ENCODE results near the gene CSAD.
"Not testable (repeated sequence)": the region's sequence is repeated elsewhere in the genome, so short reads cannot be mapped to it uniquely, and the experiment has no call there.

The CSAD gene

DNA sequence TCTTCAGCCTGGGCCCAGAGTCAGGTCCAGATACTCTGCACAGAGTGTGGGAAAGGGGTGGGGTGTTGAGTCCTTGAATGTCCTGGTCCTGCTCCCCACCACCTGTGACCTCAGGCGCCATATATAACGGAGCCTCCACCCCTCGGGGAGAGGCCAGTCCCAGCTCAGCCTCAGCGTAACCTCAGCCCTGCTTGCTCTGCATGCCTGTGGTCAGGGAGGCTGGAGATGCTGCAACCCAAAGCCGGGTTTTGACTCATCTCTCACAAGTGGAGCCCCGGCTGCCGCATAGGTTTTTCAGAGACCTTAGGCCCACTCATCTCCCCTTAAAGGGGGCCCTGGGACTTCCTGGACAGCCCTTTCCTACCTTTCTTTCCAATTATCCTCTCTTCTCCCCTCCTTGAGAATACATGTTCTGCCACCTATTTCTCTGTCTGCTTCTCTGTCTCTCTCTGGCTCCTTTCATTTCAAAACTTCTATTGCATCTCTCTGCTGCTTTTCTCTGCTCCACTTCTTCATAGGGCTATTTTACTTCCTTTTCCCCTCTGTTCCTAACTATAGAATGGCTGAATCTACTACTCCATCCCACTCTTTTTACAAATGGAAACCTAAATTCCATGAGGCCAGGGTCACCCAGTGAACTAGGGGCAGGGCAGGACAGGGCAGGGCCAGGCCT lies 25.2 kb upstream of the CSAD start:
- no peaks in the 10 kb centered on the region for H3K27me3 ChIP-seq (ENCODE audit: control insufficient read depth in 1 of 2, insufficient read depth in 1 of 2, low read length in 2 of 2)
- H2BK15ac ChIP-seq (ENCODE audit: low read depth, poor library complexity, severe bottlenecking) = no peak overlapping the region
- H2AK5ac ChIP-seq (ENCODE audit: low read length, severe bottlenecking) = peak overlapping the region; percentile 75
- H4K91ac ChIP-seq (ENCODE audit: low read length) = peak overlapping the region; percentile 67
- no peak overlapping the region for H2BK5ac ChIP-seq (ENCODE audit: low read depth, low read length, poor library complexity, severe bottlenecking)
- 0% methylated on average over 7 of the region's 7 CpGs for WGBS
- peak overlapping the region in 1 of 2 experiments; percentile 70 for H3K23ac ChIP-seq (ENCODE audit: low read length in 2 of 2)
- H3K4me1 ChIP-seq (ENCODE audit: control insufficient read depth, insufficient read depth, low read depth, low read length) = peaks cover 11% of the 10 kb centered on the region
- H3K36me3 ChIP-seq (ENCODE audit: control insufficient read depth in 1 of 2, insufficient read depth in 2 of 2, low read depth in 1 of 2, low read length in 2 of 2) = peaks cover 9 to 15% of the 10 kb centered on the region in 2 experiments
- peak overlapping the region; percentile 74 for H4K8ac ChIP-seq (ENCODE audit: low read length)
- no peaks in the 10 kb centered on the region for H3K9me3 ChIP-seq (ENCODE audit: control insufficient read depth, low read length)
- peak overlapping the region in 1 of 2 experiments; percentile 44 for H3K14ac ChIP-seq (ENCODE audit: low read length in 2 of 2)
- peak overlapping the region; percentile 40 to 68 for H3K4ac ChIP-seq (ENCODE audit: low read depth in 1 of 2, low read length in 2 of 2)
- H2BK12ac ChIP-seq (ENCODE audit: low read length in 2 of 2) = peak overlapping the region; percentile 49 to 64
- no peaks in the 10 kb centered on the region for H3K79me1 ChIP-seq (replicated peaks; ENCODE audit: low read length, poor library complexity, severe bottlenecking)
- H3K27ac ChIP-seq (ENCODE audit: low read length, poor library complexity, severe bottlenecking) = peak overlapping the region; percentile 8
- peak overlapping the region; percentile 37 for H2BK120ac ChIP-seq (ENCODE audit: low read depth, low read length)
- peak overlapping the region; percentile 86 for H3K9ac ChIP-seq (ENCODE audit: low read length)
- H3K4me3 ChIP-seq (ENCODE audit: insufficient read depth in 1 of 2, low read depth in 1 of 2, low read length in 2 of 2) = peak overlapping the region in 1 of 2 experiments; percentile 54
- H3K18ac ChIP-seq (ENCODE audit: low read depth in 1 of 2, low read length in 2 of 2) = peak overlapping the region; percentile 34 to 74
- peak; percentile 90 for DNase-seq
- H3K4me2 ChIP-seq (ENCODE audit: low read length, poor library complexity, severe bottlenecking) = no peak overlapping the region
- no peak overlapping the region for H2AFZ ChIP-seq (ENCODE audit: low read depth, low read length)

GRCh38 chr12:53204351-53204750 lies 23.6 kb upstream of the CSAD start:
- Histone ChIP-seq H3K4me1 (ENCODE audit: control insufficient read depth, insufficient read depth, low read depth, low read length) (peaks cover 12% of the 10 kb centered on the region), H3K4me3 (ENCODE audit: insufficient read depth in 1 of 2, low read depth in 1 of 2, low read length in 2 of 2) (no peak overlapping the region), H2BK12ac (ENCODE audit: low read length in 2 of 2) (no peak overlapping the region), H3K4ac (ENCODE audit: low read depth in 1 of 2, low read length in 2 of 2) (no peak overlapping the region), H4K8ac (ENCODE audit: low read length) (no peak overlapping the region), H3K9ac (ENCODE audit: low read length) (no peak overlapping the region), H3K4me2 (ENCODE audit: low read length, poor library complexity, severe bottlenecking) (no peak overlapping the region), H2BK5ac (ENCODE audit: low read depth, low read length, poor library complexity, severe bottlenecking) (no peak overlapping the region), H3K18ac (ENCODE audit: low read depth in 1 of 2, low read length in 2 of 2) (no peak overlapping the region), H3K27me3 (ENCODE audit: control insufficient read depth in 1 of 2, insufficient read depth in 1 of 2, low read length in 2 of 2) (no peaks in the 10 kb centered on the region), H3K23ac (ENCODE audit: low read length in 2 of 2) (no peak overlapping the region), H3K36me3 (ENCODE audit: control insufficient read depth in 1 of 2, insufficient read depth in 2 of 2, low read depth in 1 of 2, low read length in 2 of 2) (peaks cover 1 to 4% of the 10 kb centered on the region in 2 experiments), H2AFZ (ENCODE audit: low read depth, low read length) (no peak overlapping the region), H3K27ac (ENCODE audit: low read length, poor library complexity, severe bottlenecking) (no peak overlapping the region), H3K14ac (ENCODE audit: low read length in 2 of 2) (no peak overlapping the region), H4K91ac (ENCODE audit: low read length) (no peak overlapping the region), H2BK120ac (ENCODE audit: low read depth, low read length) (no peak overlapping the region), H3K79me1 (replicated peaks; ENCODE audit: low read length, poor library complexity, severe bottlenecking) (no peaks in the 10 kb centered on the region), H3K9me3 (ENCODE audit: control insufficient read depth, low read length) (no peaks in the 10 kb centered on the region), H2BK15ac (ENCODE audit: low read depth, poor library complexity, severe bottlenecking) (no peak overlapping the region), H2AK5ac (ENCODE audit: low read length, severe bottlenecking) (no peak overlapping the region)
- DNase-seq = no peak
- no CpG with 5 or more reads among the region's 1 CpG for WGBS

DNA sequence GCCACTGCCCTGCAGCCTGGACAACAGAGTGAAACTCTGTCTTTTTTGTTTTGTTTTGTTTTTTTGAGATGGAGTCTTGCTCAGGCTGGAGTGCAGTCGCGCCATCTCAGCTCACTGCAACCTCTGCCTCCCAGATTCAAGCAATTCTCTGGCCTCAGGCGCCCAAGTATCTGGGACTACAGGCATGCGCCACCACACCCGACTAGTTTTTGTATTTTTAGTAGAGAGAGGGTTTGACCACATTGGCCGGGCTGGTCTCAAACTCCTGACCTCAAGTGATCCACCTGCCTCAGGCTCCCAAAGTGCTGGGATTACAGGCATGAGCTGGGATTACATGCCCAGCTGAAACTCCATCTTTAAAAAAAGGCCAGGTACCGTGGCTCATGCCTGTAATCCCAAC lies 21.6 kb upstream of the CSAD start:
- not testable (repeated sequence) for H3K79me1 ChIP-seq (replicated peaks; ENCODE audit: low read length, poor library complexity, severe bottlenecking); H2BK15ac ChIP-seq (ENCODE audit: low read depth, poor library complexity, severe bottlenecking); H3K36me3 ChIP-seq (ENCODE audit: control insufficient read depth in 1 of 2, insufficient read depth in 2 of 2, low read depth in 1 of 2, low read length in 2 of 2); H4K91ac ChIP-seq (ENCODE audit: low read length); H3K9ac ChIP-seq (ENCODE audit: low read length); DNase-seq; H3K4me3 ChIP-seq (ENCODE audit: insufficient read depth in 1 of 2, low read depth in 1 of 2, low read length in 2 of 2); H2AFZ ChIP-seq (ENCODE audit: low read depth, low read length); H3K4me1 ChIP-seq (ENCODE audit: control insufficient read depth, insufficient read depth, low read depth, low read length); H2AK5ac ChIP-seq (ENCODE audit: low read length, severe bottlenecking); H3K9me3 ChIP-seq (ENCODE audit: control insufficient read depth, low read length); H3K4me2 ChIP-seq (ENCODE audit: low read length, poor library complexity, severe bottlenecking); H2BK120ac ChIP-seq (ENCODE audit: low read depth, low read length); H3K23ac ChIP-seq (ENCODE audit: low read length in 2 of 2); H3K18ac ChIP-seq (ENCODE audit: low read depth in 1 of 2, low read length in 2 of 2); H3K4ac ChIP-seq (ENCODE audit: low read depth in 1 of 2, low read length in 2 of 2); H2BK12ac ChIP-seq (ENCODE audit: low read length in 2 of 2); H3K27ac ChIP-seq (ENCODE audit: low read length, poor library complexity, severe bottlenecking); H3K14ac ChIP-seq (ENCODE audit: low read length in 2 of 2); H4K8ac ChIP-seq (ENCODE audit: low read length); H2BK5ac ChIP-seq (ENCODE audit: low read depth, low read length, poor library complexity, severe bottlenecking)
- H3K27me3 ChIP-seq (ENCODE audit: control insufficient read depth in 1 of 2, insufficient read depth in 1 of 2, low read length in 2 of 2) = peaks cover 0 to 19% of the 10 kb centered on the region in 2 experiments
- WGBS = 92% methylated on average over 7 of the region's 7 CpGs

DNA sequence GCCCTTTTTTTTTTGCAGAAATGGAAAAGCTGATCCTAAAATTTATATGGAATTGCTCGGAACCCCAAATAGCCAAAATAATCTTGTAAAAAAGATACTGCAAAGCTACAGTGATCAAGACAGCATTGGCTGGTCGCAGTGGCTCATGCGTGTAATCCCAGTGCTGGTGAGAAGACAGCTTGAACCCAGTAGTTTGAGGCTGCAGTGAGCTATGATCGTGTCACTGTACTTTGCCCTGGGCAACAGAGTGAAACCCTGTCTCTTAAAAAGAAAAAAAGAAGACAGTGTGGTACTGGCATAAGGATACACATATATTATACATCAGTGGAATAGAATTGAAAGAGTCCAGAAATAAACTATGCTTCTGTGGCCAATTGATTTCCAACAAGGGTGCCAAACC lies 20.9 kb upstream of the CSAD start:
- no peak overlapping the region for H2BK5ac ChIP-seq (ENCODE audit: low read depth, low read length, poor library complexity, severe bottlenecking)
- peak overlapping the region; percentile 7 for H3K9ac ChIP-seq (ENCODE audit: low read length)
- H3K4me3 ChIP-seq (ENCODE audit: insufficient read depth in 1 of 2, low read depth in 1 of 2, low read length in 2 of 2) = no peak overlapping the region
- H3K18ac ChIP-seq (ENCODE audit: low read depth in 1 of 2, low read length in 2 of 2) = no peak overlapping the region
- H2BK120ac ChIP-seq (ENCODE audit: low read depth, low read length) = no peak overlapping the region
- no peak overlapping the region for H3K14ac ChIP-seq (ENCODE audit: low read length in 2 of 2)
- no peak for DNase-seq
- no peak overlapping the region for H3K4me2 ChIP-seq (ENCODE audit: low read length, poor library complexity, severe bottlenecking)
- no peaks in the 10 kb centered on the region for H3K9me3 ChIP-seq (ENCODE audit: control insufficient read depth, low read length)
- peaks cover 0 to 3% of the 10 kb centered on the region in 2 experiments for H3K36me3 ChIP-seq (ENCODE audit: control insufficient read depth in 1 of 2, insufficient read depth in 2 of 2, low read depth in 1 of 2, low read length in 2 of 2)
- WGBS = 93% methylated on average over 4 of the region's 4 CpGs
- H2BK12ac ChIP-seq (ENCODE audit: low read length in 2 of 2) = peak overlapping the region in 1 of 2 experiments; percentile 68
- no peak overlapping the region for H4K91ac ChIP-seq (ENCODE audit: low read length)
- H3K23ac ChIP-seq (ENCODE audit: low read length in 2 of 2) = no peak overlapping the region
- H3K27ac ChIP-seq (ENCODE audit: low read length, poor library complexity, severe bottlenecking) = no peak overlapping the region
- H3K4me1 ChIP-seq (ENCODE audit: control insufficient read depth, insufficient read depth, low read depth, low read length) = peaks cover 8% of the 10 kb centered on the region
- H3K4ac ChIP-seq (ENCODE audit: low read depth in 1 of 2, low read length in 2 of 2) = no peak overlapping the region
- H3K27me3 ChIP-seq (ENCODE audit: control insufficient read depth in 1 of 2, insufficient read depth in 1 of 2, low read length in 2 of 2) = peaks cover 0 to 26% of the 10 kb centered on the region in 2 experiments
- no peak overlapping the region for H4K8ac ChIP-seq (ENCODE audit: low read length)
- H2AFZ ChIP-seq (ENCODE audit: low read depth, low read length) = no peak overlapping the region
- H2BK15ac ChIP-seq (ENCODE audit: low read depth, poor library complexity, severe bottlenecking) = no peak overlapping the region
- H3K79me1 ChIP-seq (replicated peaks; ENCODE audit: low read length, poor library complexity, severe bottlenecking) = no peaks in the 10 kb centered on the region
- H2AK5ac ChIP-seq (ENCODE audit: low read length, severe bottlenecking) = no peak overlapping the region
